Panc1 (cell line): Measurements from ENCODE around the gene PLPP4. TPM values are rescaled to one million over a fixed set of nuclear protein-coding genes. Genes with fewer than 3 reads are reported as not detected.

Source experiments
- ATAC-seq: fragments of 200-7000 bp; cut with Tn5 transposase; 2 replicates; pipeline ENCODE4 v1.9.1; 2020; ENCODE audit warnings: mild to moderate bottlenecking, moderate library complexity
- BruUV-seq: library from RNA; stranded (reverse); fragments of 400-500 nt; replicated peaks from 2 replicates; lab custom pipeline; 2021; lab: Mats Ljungman, UMichigan
- CTCF ChIA-PET: fragments of 300-600 bp; sonication (Branson Sonifier 250); formaldehyde crosslinking; loops from one replicate; lab custom pipeline; 2022; ENCODE audit warnings: antibody characterized with exemption; lab: Charles Lee
- POLR2A ChIA-PET: fragments of 300-600 bp; sonication (Branson Sonifier 250); formaldehyde crosslinking; loops from one replicate; lab custom pipeline; 2022; ENCODE audit warnings: antibody characterized with exemption; lab: Charles Lee
- DNase-seq: peaks from one replicate; pipeline ENCODE4 v3.0.0-alpha.2; 2010; ENCODE audit warnings: low read depth, low spot score
- H3K27ac ChIP-seq: 2 replicates; pipeline ENCODE4 v1.5.1; 2011; ENCODE audit warnings: mild to moderate bottlenecking, low read length, inconsistent platforms
- H3K27me3 ChIP-seq: fragments of 200-500 bp; sonication (Bioruptor generic); 2 replicates; pipeline ENCODE4 v1.6.0; 2014; ENCODE audit warnings: low read length, inconsistent platforms; ENCODE audit not compliant: control insufficient read depth, insufficient read depth
- H3K36me3 ChIP-seq: fragments of 200-500 bp; sonication (Bioruptor generic); 2 replicates; pipeline ENCODE4 v1.5.1; 2014; ENCODE audit warnings: inconsistent platforms, mild to moderate bottlenecking, low read length, moderate library complexity; ENCODE audit not compliant: control insufficient read depth, insufficient read depth
- H3K4me1 ChIP-seq: 2 replicates; pipeline ENCODE4 v1.5.1; 2011; ENCODE audit warnings: inconsistent platforms, mild to moderate bottlenecking, low read length, moderate library complexity; ENCODE audit not compliant: control insufficient read depth, insufficient read depth
- H3K4me3 ChIP-seq, 2 experiments: 2 replicates each; pipeline ENCODE4 v1.5.1; 2011 to 2012; ENCODE audit warnings: low read depth in 2 of 2, low read length in 2 of 2, mild to moderate bottlenecking in 2 of 2, inconsistent platforms in 1 of 2, moderate library complexity in 1 of 2
- H3K9me3 ChIP-seq: fragments of 200-500 bp; sonication (Bioruptor generic); 2 replicates; pipeline ENCODE4 v1.5.1; 2014; ENCODE audit warnings: low read depth, mild to moderate bottlenecking, inconsistent platforms, low read length, moderate library complexity; ENCODE audit not compliant: control insufficient read depth, insufficient read depth
- CTCF ChIP-seq: fragments of 450-650 bp; IDR thresholded peaks from 2 replicates; pipeline ENCODE4 v1.5.1; 2017; ENCODE audit warnings: mild to moderate bottlenecking
- POLR2AphosphoS5 ChIP-seq: IDR thresholded peaks from 2 replicates; pipeline ENCODE4 v1.6.1; 2012; ENCODE audit warnings: mild to moderate bottlenecking, low read depth, low read length, moderate library complexity
- REST ChIP-seq, 2 experiments: IDR thresholded peaks; 2 replicates each; pipeline ENCODE4 v1.6.1; 2011 to 2012; ENCODE audit warnings: low read depth in 2 of 2, control low read depth in 1 of 2, low read length in 1 of 2, mild to moderate bottlenecking in 1 of 2, moderate library complexity in 1 of 2; ENCODE audit not compliant: insufficient read depth in 1 of 2
- SIN3A ChIP-seq: IDR thresholded peaks from 2 replicates; pipeline ENCODE4 v1.6.1; 2012; ENCODE audit warnings: low read depth, mild to moderate bottlenecking, low read length, moderate library complexity, borderline replicate concordance; ENCODE audit not compliant: insufficient read depth
- TCF7L2 ChIP-seq: IDR thresholded peaks from 2 replicates; pipeline ENCODE4 v1.6.1; 2011; ENCODE audit warnings: mild to moderate bottlenecking, low read depth, low read length, inconsistent platforms
- in situ Hi-C: cut with HindIII; loops from 2 replicates; pipeline ENCODE4 v1.10.0; 2016; ENCODE audit warnings: low sequenced_read_pairs, low pct_unique_long_range_greater_than_20kb
- intact Hi-C: fragments of 100-400 bp; cut with micrococcal nuclease; formaldehyde crosslinking; loops from one replicate; pipeline ENCODE4 v1.10.0; 2022; ENCODE audit not compliant: unreplicated experiment
- total RNA-seq: library from RNA; stranded (reverse); gene quantifications from one replicate; pipeline ENCODE4 v1.2.1, GENCODE V29; 2021; ENCODE audit not compliant: unreplicated experiment

PLPP4 gene
- total RNA-seq, 1 experiment from 2014 or later: 0.18 TPM

GRCh38 chr10:120601999-120602398 is 145.0 kb downstream of the PLPP4 start:
- H3K9me3 ChIP-seq: no peaks in the 10 kb centered on the region
- no peak overlapping the region for H3K27ac ChIP-seq
- no TSS peak for BruUV-seq
- ChIA-PET POLR2A (no interaction called here), CTCF (no interaction called here)
- no peaks in the 10 kb centered on the region for H3K4me1 ChIP-seq
- intact Hi-C loops (no loop called here), in situ Hi-C loops (no loop called here)
- TF ChIP-seq CTCF (no peak), SIN3A (no peak), TCF7L2 (no peak), REST (IDR thresholded peaks at IDR 0.05; ENCODE audit: insufficient read depth in 1 of 2, low read depth in 2 of 2, low read length in 1 of 2) (no peak), POLR2AphosphoS5 (no peak)
- DNase-seq (no peak), ATAC-seq (no peak)
- no peaks in the 10 kb centered on the region for H3K36me3 ChIP-seq
- no peaks in the 10 kb centered on the region for H3K27me3 ChIP-seq
- no peak overlapping the region for H3K4me3 ChIP-seq

- no TSS peak for BruUV-seq
- POLR2A ChIA-PET: no interaction called here
- ATAC-seq: no peak
These were observed 148.4 kb downstream of the PLPP4 start for GRCh38 chr10:120605410-120605809.

More at GRCh38 chr10:120605410-120605809, 148.4 kb downstream of the PLPP4 start:
- in situ Hi-C loops: no loop called here
- no peak for TF ChIP-seq SIN3A
- no peak for TF ChIP-seq CTCF
- no peak for TF ChIP-seq TCF7L2
- CTCF ChIA-PET: no interaction called here
- H3K36me3 ChIP-seq: no peaks in the 10 kb centered on the region
- H3K27me3 ChIP-seq: no peaks in the 10 kb centered on the region
- H3K4me3 ChIP-seq: no peak overlapping the region
- intact Hi-C loops: no loop called here
- H3K4me1 ChIP-seq: no peaks in the 10 kb centered on the region
- no peak overlapping the region for H3K27ac ChIP-seq
- H3K9me3 ChIP-seq: no peaks in the 10 kb centered on the region
- DNase-seq: no peak
